Fibroblast of lung (primary cell): Measurements from ENCODE around the gene KTI12.

Experiments
- EZH2 ChIP-seq: IDR thresholded peaks from 2 replicates; pipeline ENCODE4 v1.5.1; 2012; ENCODE audit warnings: low read length, control low read depth, mild to moderate bottlenecking; ENCODE audit errors: missing control alignments
- TF ChIP-seq, protein P1 (sequence below), 2 donors: IDR thresholded peaks in 1 of 2; conservative IDR thresholded peaks in 1 of 2; 1 replicate in 1 of 2; 2 replicates in 1 of 2; pipeline ENCODE4 v1.5.1; 2011 to 2012; ENCODE audit warnings: low read length in 2 of 2, control low read depth in 1 of 2, inconsistent platforms in 1 of 2, low read depth in 1 of 2, mild to moderate bottlenecking in 1 of 2

DNA sequence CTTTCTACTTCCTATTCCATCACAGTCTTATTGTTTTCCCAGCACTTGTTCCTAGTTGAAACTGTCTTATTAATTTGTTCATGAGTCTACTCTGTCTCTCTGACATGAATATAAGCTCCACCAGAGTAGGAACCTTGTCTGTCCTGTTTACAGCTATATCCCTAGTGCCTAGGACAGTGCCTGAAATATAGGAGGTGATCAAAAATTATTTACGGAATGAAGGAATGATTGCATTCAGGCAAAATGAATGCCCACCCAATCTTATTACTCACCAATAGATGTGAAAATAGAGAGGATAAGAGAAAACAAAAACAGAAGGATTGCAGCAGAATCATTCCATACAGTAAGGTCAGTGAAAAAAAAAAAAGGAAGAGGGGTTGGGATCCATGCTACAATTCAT lies 20.3 kb upstream of the KTI12 start:
- TF ChIP-seq, protein P1, sequence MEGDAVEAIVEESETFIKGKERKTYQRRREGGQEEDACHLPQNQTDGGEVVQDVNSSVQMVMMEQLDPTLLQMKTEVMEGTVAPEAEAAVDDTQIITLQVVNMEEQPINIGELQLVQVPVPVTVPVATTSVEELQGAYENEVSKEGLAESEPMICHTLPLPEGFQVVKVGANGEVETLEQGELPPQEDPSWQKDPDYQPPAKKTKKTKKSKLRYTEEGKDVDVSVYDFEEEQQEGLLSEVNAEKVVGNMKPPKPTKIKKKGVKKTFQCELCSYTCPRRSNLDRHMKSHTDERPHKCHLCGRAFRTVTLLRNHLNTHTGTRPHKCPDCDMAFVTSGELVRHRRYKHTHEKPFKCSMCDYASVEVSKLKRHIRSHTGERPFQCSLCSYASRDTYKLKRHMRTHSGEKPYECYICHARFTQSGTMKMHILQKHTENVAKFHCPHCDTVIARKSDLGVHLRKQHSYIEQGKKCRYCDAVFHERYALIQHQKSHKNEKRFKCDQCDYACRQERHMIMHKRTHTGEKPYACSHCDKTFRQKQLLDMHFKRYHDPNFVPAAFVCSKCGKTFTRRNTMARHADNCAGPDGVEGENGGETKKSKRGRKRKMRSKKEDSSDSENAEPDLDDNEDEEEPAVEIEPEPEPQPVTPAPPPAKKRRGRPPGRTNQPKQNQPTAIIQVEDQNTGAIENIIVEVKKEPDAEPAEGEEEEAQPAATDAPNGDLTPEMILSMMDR (conservative IDR thresholded peaks at IDR 0.05 in 1 of 2, IDR thresholded peaks at IDR 0.05 in 1 of 2; ENCODE audit: low read depth in 1 of 2, low read length in 2 of 2): no peak
- no peak for TF ChIP-seq EZH2
